GM18861 (cell line): ENCODE measurements around the gene CEMIP.

Experiments
- ATAC-seq: cut with Tn5 transposase; IDR thresholded peaks from one replicate; pipeline ENCODE4 v1.9.1; 2021; ENCODE audit not compliant: unreplicated experiment

The CEMIP gene

GRCh38 chr15:80785811-80786354 is 6.7 kb downstream of the CEMIP start:
- ATAC-seq = no peak

GRCh38 chr15:80787316-80787715 is 8.1 kb downstream of the CEMIP start:
- ATAC-seq = no peak

- ATAC-seq = no peak
Measured at GRCh38 chr15:80788536-80788935, 9.4 kb downstream of the CEMIP start.

- no peak for ATAC-seq
Measured at GRCh38 chr15:80789296-80789695, 10.1 kb downstream of the CEMIP start.

- ATAC-seq = no peak
Measured at GRCh38 chr15:80789796-80790195, 10.6 kb downstream of the CEMIP start.

- ATAC-seq = no peak
Measured at GRCh38 chr15:80790236-80790635, 11.1 kb downstream of the CEMIP start.

GRCh38 chr15:80791004-80791403 is 11.8 kb downstream of the CEMIP start:
- ATAC-seq = no peak

GRCh38 chr15:80796407-80796806 is 17.2 kb downstream of the CEMIP start:
- ATAC-seq = no peak

- ATAC-seq = no peak
Measured at GRCh38 chr15:80798911-80799310, 19.7 kb downstream of the CEMIP start.

GRCh38 chr15:80800067-80800466 is 20.9 kb downstream of the CEMIP start:
- ATAC-seq = no peak

- ATAC-seq = no peak
Measured at GRCh38 chr15:80801891-80802680, 22.9 kb downstream of the CEMIP start.

- ATAC-seq = no peak
Measured at GRCh38 chr15:80803580-80804525, 24.7 kb downstream of the CEMIP start.

- no peak for ATAC-seq
Measured at GRCh38 chr15:80804970-80805495, 25.9 kb downstream of the CEMIP start.

GRCh38 chr15:80811781-80812315 is 32.7 kb downstream of the CEMIP start:
- ATAC-seq = no peak

GRCh38 chr15:80815106-80815505 is 35.9 kb downstream of the CEMIP start:
- ATAC-seq = no peak

- ATAC-seq = no peak
Measured at GRCh38 chr15:80816049-80816653, 37.0 kb downstream of the CEMIP start.

GRCh38 chr15:80816936-80817335 is 37.8 kb downstream of the CEMIP start:
- no peak for ATAC-seq

GRCh38 chr15:80817901-80818300 is 38.7 kb downstream of the CEMIP start:
- ATAC-seq = no peak

GRCh38 chr15:80819001-80819400 is 39.8 kb downstream of the CEMIP start:
- no peak for ATAC-seq

- ATAC-seq = no peak
Measured at GRCh38 chr15:80820092-80820491, 40.9 kb downstream of the CEMIP start.

GRCh38 chr15:80822256-80822655 is 43.1 kb downstream of the CEMIP start:
- ATAC-seq = no peak
